Hepatic stellate cell (primary cell): Measurements from ENCODE around the gene GGT6.

Experiments
- DNase-seq: peaks from one replicate; pipeline ENCODE4 v3.0.0; 2011; ENCODE audit warnings: low spot score

Gene GGT6

GRCh38 chr17:4520894-4521600 lies 39.3 kb downstream of the GGT6 start:
- DNase-seq = no peak

GRCh38 chr17:4520060-4520893 lies 40.1 kb downstream of the GGT6 start:
- DNase-seq = no peak

- DNase-seq = no peak
Measured at GRCh38 chr17:4519361-4519788, 41.0 kb downstream of the GGT6 start.

- DNase-seq = no peak
Measured at GRCh38 chr17:4518901-4519300, 41.5 kb downstream of the GGT6 start.

- DNase-seq = no peak
Measured at GRCh38 chr17:4516735-4517134, 43.6 kb downstream of the GGT6 start.

- no peak for DNase-seq
Measured at GRCh38 chr17:4515501-4515900, 44.9 kb downstream of the GGT6 start.

- no peak for DNase-seq
Measured at GRCh38 chr17:4514779-4515178, 45.6 kb downstream of the GGT6 start.

- DNase-seq = no peak
Measured at GRCh38 chr17:4514206-4514605, 46.2 kb downstream of the GGT6 start.

- DNase-seq = no peak
Measured at GRCh38 chr17:4513113-4514032, 47.0 kb downstream of the GGT6 start.

GRCh38 chr17:4512156-4513112 lies 47.9 kb downstream of the GGT6 start:
- DNase-seq = no peak

- DNase-seq = no peak
Measured at GRCh38 chr17:4511199-4511932, 49.0 kb downstream of the GGT6 start.

GRCh38 chr17:4510618-4510941 lies 49.8 kb downstream of the GGT6 start:
- DNase-seq = no peak

- peak; percentile 70 for DNase-seq
Measured at GRCh38 chr17:4509923-4510617, 50.3 kb downstream of the GGT6 start.

- no peak for DNase-seq
Measured at GRCh38 chr17:4509401-4509800, 51.0 kb downstream of the GGT6 start.

- DNase-seq = no peak
Measured at GRCh38 chr17:4508207-4508606, 52.2 kb downstream of the GGT6 start.

GRCh38 chr17:4507361-4508111 lies 52.8 kb downstream of the GGT6 start:
- no peak for DNase-seq
